HepG2 (cell line): Measurements from ENCODE around the gene TANC1. TPM values are rescaled to one million over a fixed set of nuclear protein-coding genes. Genes with fewer than 3 reads are reported as not detected.

Experiments used
- ATAC-seq: fragments of 200-7000 bp; cut with Tn5 transposase; 3 replicates; pipeline ENCODE4 v1.9.1; 2020; ENCODE audit warnings: mild to moderate bottlenecking, moderate library complexity
- BruUV-seq: library from RNA; stranded (reverse); fragments of 400-500 nt; replicated peaks from 2 replicates; lab custom pipeline; 2021; lab: Mats Ljungman, UMichigan
- CTCF ChIA-PET: fragments of 300-600 bp; formaldehyde crosslinking; extraction: SDS; loops from one replicate; lab custom pipeline; 2021; ENCODE audit warnings: low total read pairs, inconsistent platforms, low intra/inter-chr PET ratio; lab: Yijun Ruan, JAX
- POLR2A ChIA-PET: fragments of 350-600 bp; sonication (Branson Sonifier 250); formaldehyde crosslinking; loops from one replicate; lab custom pipeline; 2020; ENCODE audit warnings: antibody characterized with exemption, inconsistent platforms; lab: Yijun Ruan, JAX
- DNase-seq: peaks from one replicate; pipeline ENCODE4 v3.0.0-alpha.2; 2015; ENCODE audit warnings: low spot score
- FAIRE-seq: peaks from 3 replicates; lab custom pipeline; 2011; peaks lifted over from hg19 to GRCh38; lab: Jason Lieb, UNC
- H2AFZ ChIP-seq: one replicate; pipeline ENCODE4 v1.6.1; 2011; ENCODE audit warnings: low read length, inconsistent platforms
- H3K27ac ChIP-seq: fragments of 300-600 bp; 3 replicates; pipeline ENCODE4 v1.8.0; 2011; ENCODE audit warnings: mixed run types, mild to moderate bottlenecking, mixed read lengths, low read length, inconsistent platforms; ENCODE audit not compliant: insufficient read depth; ENCODE audit errors: extremely low read length
- H3K27me3 ChIP-seq, 2 experiments: fragments of 200-600 bp in 1 of 2; 2 replicates in 1 of 2; 3 replicates in 1 of 2; pipeline versions ENCODE4 v1.6.0 to v1.8.0; 2011; ENCODE audit warnings: low read length in 2 of 2, mild to moderate bottlenecking in 2 of 2, moderate library complexity in 2 of 2, inconsistent platforms in 1 of 2; ENCODE audit not compliant: insufficient read depth in 2 of 2, control insufficient read depth in 1 of 2
- H3K36me3 ChIP-seq, 2 experiments: fragments of 200-600 bp in 1 of 2; replicated peaks in 1 of 2; 2 replicates in 1 of 2; 3 replicates in 1 of 2; pipeline versions ENCODE4 v1.5.1 to v1.8.0; 2011; ENCODE audit warnings: low read length in 2 of 2, inconsistent platforms in 1 of 2; ENCODE audit not compliant: insufficient read depth in 2 of 2, control insufficient read depth in 1 of 2
- H3K4me1 ChIP-seq: 2 replicates; pipeline ENCODE4 v1.5.1; 2012; ENCODE audit warnings: low read length, inconsistent platforms; ENCODE audit not compliant: insufficient read depth
- H3K4me2 ChIP-seq: 2 replicates; pipeline ENCODE4 v1.6.0; 2011; ENCODE audit warnings: low read depth, low read length, inconsistent platforms
- H3K4me3 ChIP-seq, 3 experiments: fragments of 200-600 bp in 1 of 3; sonication (generic), shearing (Covaris generic) in 1 of 3; replicated peaks in 1 of 3; 2 replicates each; pipeline ENCODE4 v1.5.1; 2011 to 2016; ENCODE audit warnings: low read length in 3 of 3, inconsistent platforms in 2 of 3, low read depth in 2 of 3, mild to moderate bottlenecking in 2 of 3, control low read depth in 1 of 3, mixed read lengths in 1 of 3; ENCODE audit not compliant: insufficient read depth in 1 of 3
- H3K79me2 ChIP-seq: one replicate; pipeline ENCODE4 v1.6.1; 2011; ENCODE audit warnings: low read length, inconsistent platforms; ENCODE audit not compliant: insufficient read depth
- H3K9ac ChIP-seq: 2 replicates; pipeline ENCODE4 v1.6.0; 2011; ENCODE audit warnings: mild to moderate bottlenecking, low read depth, low read length, inconsistent platforms; ENCODE audit not compliant: insufficient read depth
- H3K9me3 ChIP-seq: 2 replicates; pipeline ENCODE4 v1.5.1; 2012; ENCODE audit warnings: mild to moderate bottlenecking, low read length
- H4K20me1 ChIP-seq: 2 replicates; pipeline ENCODE4 v1.6.0; 2011; ENCODE audit warnings: inconsistent platforms, mild to moderate bottlenecking, low read length, moderate library complexity; ENCODE audit not compliant: insufficient read depth
- CENPX ChIP-seq: sonication (generic); formaldehyde crosslinking; IDR thresholded peaks from 2 replicates; pipeline ENCODE4 v1.9.0; 2021; ENCODE audit warnings: mild to moderate bottlenecking, missing genetic modification reagents, moderate library complexity
- DRAP1 ChIP-seq: IDR thresholded peaks from 2 replicates; pipeline ENCODE4 v1.6.1; 2016; ENCODE audit warnings: missing genetic modification reagents, missing compliant biosample characterization
- FLYWCH1 ChIP-seq: sonication (generic); formaldehyde crosslinking; IDR thresholded peaks from 2 replicates; pipeline ENCODE4 v1.8.1; 2023; ENCODE audit warnings: mild to moderate bottlenecking, missing genetic modification reagents
- IKZF5 ChIP-seq: IDR thresholded peaks from 2 replicates; pipeline ENCODE4 v1.6.1; 2018; ENCODE audit warnings: missing genetic modification reagents, mild to moderate bottlenecking, missing compliant biosample characterization
- KDM6A ChIP-seq: IDR thresholded peaks from 2 replicates; pipeline ENCODE4 v1.6.1; 2016; ENCODE audit warnings: low read depth
- KLF6 ChIP-seq: IDR thresholded peaks from 2 replicates; pipeline ENCODE4 v1.8.0; 2016; ENCODE audit warnings: missing biosample characterization, missing genetic modification reagents
- PATZ1 ChIP-seq: sonication (generic); formaldehyde crosslinking; IDR thresholded peaks from 2 replicates; pipeline ENCODE4 v1.4.0; 2020; ENCODE audit warnings: missing genetic modification reagents
- PHF8 ChIP-seq: sonication (generic); formaldehyde crosslinking; IDR thresholded peaks from 2 replicates; pipeline ENCODE4 v1.5.0; 2020; ENCODE audit warnings: missing genetic modification reagents
- RFXAP ChIP-seq: sonication (generic); formaldehyde crosslinking; IDR thresholded peaks from 2 replicates; pipeline ENCODE4 v1.4.0; 2020; ENCODE audit warnings: missing genetic modification reagents, borderline replicate concordance
- RORA ChIP-seq: sonication (generic); formaldehyde crosslinking; IDR thresholded peaks from 2 replicates; pipeline ENCODE4 v1.5.0; 2020; ENCODE audit warnings: mild to moderate bottlenecking, missing genetic modification reagents, moderate library complexity
- TBP ChIP-seq: sonication (generic); formaldehyde crosslinking; IDR thresholded peaks from 2 replicates; pipeline ENCODE4 v1.5.0; 2020; ENCODE audit warnings: missing genetic modification reagents
- TMF1 ChIP-seq: sonication (generic); formaldehyde crosslinking; IDR thresholded peaks from 2 replicates; pipeline ENCODE4 v1.8.1; 2022; ENCODE audit warnings: low read depth, missing genetic modification reagents
- WIZ ChIP-seq: sonication (generic); formaldehyde crosslinking; IDR thresholded peaks from 2 replicates; pipeline ENCODE4 v1.5.1; 2020; ENCODE audit warnings: mild to moderate bottlenecking, missing genetic modification reagents
- ZNF205 ChIP-seq: IDR thresholded peaks from 2 replicates; pipeline ENCODE4 v1.6.1; 2018; ENCODE audit warnings: missing biosample characterization, missing genetic modification reagents
- ZNF24 ChIP-seq: fragments of 450-650 bp; IDR thresholded peaks from 2 replicates; pipeline ENCODE4 v1.6.1; 2017; ENCODE audit warnings: antibody characterized with exemption, mild to moderate bottlenecking
- ZNF615 ChIP-seq: sonication (generic); formaldehyde crosslinking; IDR thresholded peaks from 2 replicates; pipeline ENCODE4 v1.5.0; 2020; ENCODE audit warnings: mild to moderate bottlenecking, missing genetic modification reagents, borderline replicate concordance
- ZXDC ChIP-seq: sonication (generic); formaldehyde crosslinking; IDR thresholded peaks from 2 replicates; pipeline ENCODE4 v1.5.0; 2020; ENCODE audit warnings: mild to moderate bottlenecking, missing genetic modification reagents
- WGBS: methylation state at CpG from one replicate; pipeline ENCODE4 v1.1.6; 2017; ENCODE audit warnings: low lambda C conversion rate; 5-methylcytosine and 5-hydroxymethylcytosine counted together
- in situ Hi-C: cut with HindIII; loops from 2 replicates; pipeline ENCODE4 v1.10.0; 2017; ENCODE audit warnings: low pct_unique_long_range_greater_than_20kb; ENCODE audit not compliant: extremely low pct_ligation_motif_present
- intact Hi-C: fragments of 100-400 bp; cut with micrococcal nuclease; formaldehyde crosslinking; loops from one replicate; pipeline ENCODE4 v1.10.0; 2022; ENCODE audit not compliant: unreplicated experiment
- polyA plus RNA-seq, 8 experiments: library from polyadenylated mRNA; depleted of rRNA in 3 of 8; stranded (reverse) in 7 of 8; unstranded in 1 of 8; fragments of >200 nt; fragmentation: Illumina TruSeq in 4 of 8; extraction: Trizol in 4 of 8; gene quantifications; 2 replicates each; pipeline versions ENCODE4 v1.2.1 to v1.2.3, GENCODE V29; 2011 to 2016; ENCODE audit warnings: low read depth in 4 of 8, missing spikeins in 1 of 8, mixed read lengths in 1 of 8; ENCODE audit not compliant: insufficient read depth in 1 of 8
- total RNA-seq, 5 experiments: library from RNA; depleted of rRNA; stranded (reverse); fragments of >200 nt; fragmentation: Illumina TruSeq; extraction: Trizol; gene quantifications; 2 replicates each; pipeline ENCODE4 v1.2.3, GENCODE V29; 2016; ENCODE audit warnings: low read depth in 1 of 5

Gene TANC1
- total and polyA plus RNA-seq, 2 of the 13 experiments (the other 11 are each of a cell fraction or from before 2014, with no cell fraction given): 2.3 to 5.6 TPM

GRCh38 chr2:159279700-159280099, 311.3 kb downstream of the TANC1 start:
- ATAC-seq: no peak
- TF ChIP-seq PATZ1: no peak
- no peak for TF ChIP-seq KDM6A (CRISPR knock-in tag)
- TF ChIP-seq IKZF5 (CRISPR knock-in tag): no peak
- TF ChIP-seq TMF1 (CRISPR knock-in tag): no peak
- no peak for TF ChIP-seq TBP (CRISPR knock-in tag)
- no peak for TF ChIP-seq ZNF24
- no peak for TF ChIP-seq DRAP1 (CRISPR knock-in tag)
- no peak for TF ChIP-seq FLYWCH1
- TF ChIP-seq ZNF205 (CRISPR knock-in tag): no peak
- no peak for TF ChIP-seq RFXAP (CRISPR knock-in tag)
- no peak for TF ChIP-seq ZNF615
- TF ChIP-seq KLF6 (CRISPR knock-in tag): no peak
- TF ChIP-seq RORA (CRISPR knock-in tag): no peak
- TF ChIP-seq ZXDC (CRISPR knock-in tag): no peak
- TF ChIP-seq CENPX (CRISPR knock-in tag): no peak
- no peak for TF ChIP-seq WIZ (CRISPR knock-in tag)
- TF ChIP-seq PHF8 (CRISPR knock-in tag): no peak
- Histone ChIP-seq H3K4me2 (no peak overlapping the region), H2AFZ (no peak overlapping the region), H3K36me3 (peaks cover 2 to 14% of the 10 kb centered on the region in 2 experiments; a peak in 4 of 5 replicates), H3K79me2 (peaks cover 7% of the 10 kb centered on the region), H3K4me3 (no peak overlapping the region), H3K9me3 (no peaks in the 10 kb centered on the region), H3K9ac (no peak overlapping the region), H4K20me1 (no peaks in the 10 kb centered on the region), H3K4me1 (peaks cover 6% of the 10 kb centered on the region), H3K27ac (no peak overlapping the region), H3K27me3 (no peaks in the 10 kb centered on the region)
- 96% methylated on average over 2 of the region's 2 CpGs for WGBS
- no TSS peak for BruUV-seq
- ChIA-PET POLR2A (no interaction called here), CTCF (no interaction called here)
- no peak for DNase-seq
- in situ Hi-C loops (no loop called here), intact Hi-C loops (no loop called here)
- FAIRE-seq: no peak
